GM21786 (cell line): Measurements from ENCODE around the gene SERPINA12.
"Not testable (repeated sequence)": the region's sequence is repeated elsewhere in the genome, so short reads cannot be mapped to it uniquely, and the experiment has no call there.

Source experiments
- ATAC-seq: cut with Tn5 transposase; IDR thresholded peaks from one replicate; pipeline ENCODE4 v1.9.1; 2021; ENCODE audit not compliant: unreplicated experiment

SERPINA12 gene

GRCh38 chr14:94538070-94538740, 28.9 kb upstream of the SERPINA12 start:
- no peak for ATAC-seq

GRCh38 chr14:94536836-94537235, 27.6 kb upstream of the SERPINA12 start:
- ATAC-seq: no peak

GRCh38 chr14:94535506-94535905, 26.2 kb upstream of the SERPINA12 start:
- ATAC-seq: no peak

GRCh38 chr14:94532447-94532846, 23.2 kb upstream of the SERPINA12 start:
- ATAC-seq: no peak

- no peak for ATAC-seq
These were observed 21.9 kb upstream of the SERPINA12 start for GRCh38 chr14:94531187-94531586.

GRCh38 chr14:94524093-94524492, 14.8 kb upstream of the SERPINA12 start:
- no peak for ATAC-seq

- no peak for ATAC-seq
These were observed 14.0 kb upstream of the SERPINA12 start for GRCh38 chr14:94523265-94523664.

GRCh38 chr14:94522115-94522724, 13.0 kb upstream of the SERPINA12 start:
- no peak for ATAC-seq

GRCh38 chr14:94521375-94522114, 12.3 kb upstream of the SERPINA12 start:
- ATAC-seq: no peak

- ATAC-seq: no peak
These were observed 8.5 kb upstream of the SERPINA12 start for GRCh38 chr14:94517641-94518257.

GRCh38 chr14:94517248-94517640, 8.0 kb upstream of the SERPINA12 start:
- ATAC-seq: no peak

- no peak for ATAC-seq
These were observed 6.6 kb upstream of the SERPINA12 start for GRCh38 chr14:94515856-94516255.

GRCh38 chr14:94515426-94515825, 6.2 kb upstream of the SERPINA12 start:
- ATAC-seq: no peak

- no peak for ATAC-seq
These were observed 5.1 kb upstream of the SERPINA12 start for GRCh38 chr14:94514351-94514750.

- not testable (repeated sequence) for ATAC-seq
These were observed 1.2 kb upstream of the SERPINA12 start for GRCh38 chr14:94510481-94510880.

GRCh38 chr14:94505641-94506040, 3.6 kb downstream of the SERPINA12 start:
- no peak for ATAC-seq

- no peak for ATAC-seq
These were observed 4.1 kb downstream of the SERPINA12 start for GRCh38 chr14:94505206-94505605.

GRCh38 chr14:94501588-94502516, 7.4 kb downstream of the SERPINA12 start:
- ATAC-seq: no peak

- ATAC-seq: no peak
These were observed 9.0 kb downstream of the SERPINA12 start for GRCh38 chr14:94500264-94500663.

- ATAC-seq: no peak
These were observed 9.6 kb downstream of the SERPINA12 start for GRCh38 chr14:94499673-94500072.

- no peak for ATAC-seq
These were observed 11.1 kb downstream of the SERPINA12 start for GRCh38 chr14:94498215-94498614.
